Common myeloid progenitor, CD34-positive (primary cell): ENCODE data around the gene PAFAH1B1.

Source experiments
- CTCF ChIA-PET: fragments of 350-600 bp; sonication (Branson Sonifier 250); formaldehyde crosslinking; loops from one replicate; lab custom pipeline; 2021; ENCODE audit warnings: antibody characterized with exemption; lab: Charles Lee
- POLR2A ChIA-PET: fragments of 350-600 bp; sonication (Branson Sonifier 250); formaldehyde crosslinking; loops from one replicate; lab custom pipeline; 2021; ENCODE audit warnings: antibody characterized with exemption; lab: Charles Lee
- DNase-seq, 3 donors: peaks; one replicate each; pipeline versions ENCODE4 v3.0.0 to v3.0.0-alpha.2; 2013
- H3K27ac ChIP-seq, 2 experiments: 1 replicate in 1 of 2; 2 replicates in 1 of 2; pipeline ENCODE4 v1.7.0; 2013; ENCODE audit warnings: inconsistent platforms in 2 of 2, low read length in 2 of 2, mild to moderate bottlenecking in 2 of 2, low read depth in 1 of 2, moderate library complexity in 1 of 2; ENCODE audit not compliant: severe bottlenecking in 2 of 2, insufficient read depth in 1 of 2, poor library complexity in 1 of 2
- H3K27me3 ChIP-seq, 5 experiments: replicated peaks in 2 of 5; 1 replicate in 3 of 5; 2 replicates in 2 of 5; pipeline versions ENCODE4 v1.6.1 to v1.7.0; 2013; ENCODE audit warnings: low read length in 4 of 5, mild to moderate bottlenecking in 2 of 5, moderate library complexity in 2 of 5, inconsistent platforms in 1 of 5; ENCODE audit not compliant: insufficient read depth in 5 of 5, control insufficient read depth in 4 of 5
- H3K36me3 ChIP-seq, 4 experiments: 1 replicate in 2 of 4; 2 replicates in 2 of 4; pipeline versions ENCODE4 v1.6.1 to v1.7.0; 2013; ENCODE audit warnings: low read length in 3 of 4, control low read depth in 1 of 4, mild to moderate bottlenecking in 1 of 4; ENCODE audit not compliant: control insufficient read depth in 4 of 4, insufficient read depth in 4 of 4
- H3K4me1 ChIP-seq, 4 experiments: 1 replicate in 3 of 4; 2 replicates in 1 of 4; pipeline versions ENCODE4 v1.6.1 to v1.7.1; 2013; ENCODE audit warnings: low read length in 3 of 4, mild to moderate bottlenecking in 3 of 4, control low read depth in 1 of 4, inconsistent platforms in 1 of 4, moderate library complexity in 1 of 4; ENCODE audit not compliant: control insufficient read depth in 4 of 4, insufficient read depth in 4 of 4; ENCODE audit errors: control extremely low read depth in 1 of 4
- H3K4me3 ChIP-seq, 7 experiments: 1 replicate in 4 of 7; 2 replicates in 3 of 7; pipeline versions ENCODE4 v1.5.1 to v1.7.0; 2013; ENCODE audit warnings: mild to moderate bottlenecking in 7 of 7, low read length in 6 of 7, moderate library complexity in 6 of 7, inconsistent platforms in 2 of 7, low read depth in 2 of 7, control low read depth in 1 of 7; ENCODE audit not compliant: insufficient read depth in 4 of 7, control insufficient read depth in 1 of 7; ENCODE audit errors: extremely low read depth in 1 of 7
- H3K9me3 ChIP-seq, 5 experiments: 1 replicate in 4 of 5; 2 replicates in 1 of 5; pipeline versions ENCODE4 v1.6.1 to v1.7.1; 2013; ENCODE audit warnings: low read length in 4 of 5, mild to moderate bottlenecking in 2 of 5, inconsistent platforms in 1 of 5, low read depth in 1 of 5, moderate library complexity in 1 of 5; ENCODE audit not compliant: control insufficient read depth in 4 of 5, insufficient read depth in 2 of 5; ENCODE audit errors: control extremely low read depth in 1 of 5
- WGBS: methylation state at CpG from one replicate; pipeline ENCODE4 v1.1.5; 2013; ENCODE audit not compliant: insufficient coverage; 5-methylcytosine and 5-hydroxymethylcytosine counted together

Gene PAFAH1B1

DNA sequence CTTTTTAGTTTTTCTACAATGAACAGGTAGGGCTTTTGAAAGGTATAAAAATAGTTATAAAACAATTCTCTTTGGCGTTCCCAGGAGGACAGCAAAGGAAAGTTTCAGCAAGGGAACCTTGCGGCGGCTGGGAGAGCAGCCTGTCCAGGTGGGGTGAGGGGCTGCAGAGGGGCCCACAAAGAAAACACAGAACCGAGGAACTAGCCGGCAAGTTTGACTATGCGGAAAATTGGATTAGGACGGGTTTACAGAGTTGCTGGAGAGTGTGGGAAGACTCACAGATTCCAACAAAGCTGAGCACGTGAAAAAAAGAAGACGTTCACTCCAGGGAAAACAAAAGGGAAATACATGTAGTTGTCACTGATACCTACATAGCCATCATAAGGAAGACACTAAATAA lies 41.5 kb upstream of the PAFAH1B1 start:
- no peaks in the 10 kb centered on the region for H3K36me3 ChIP-seq
- CTCF ChIA-PET: no interaction called here
- 96% methylated on average over 8 of the region's 9 CpGs for WGBS

DNA sequence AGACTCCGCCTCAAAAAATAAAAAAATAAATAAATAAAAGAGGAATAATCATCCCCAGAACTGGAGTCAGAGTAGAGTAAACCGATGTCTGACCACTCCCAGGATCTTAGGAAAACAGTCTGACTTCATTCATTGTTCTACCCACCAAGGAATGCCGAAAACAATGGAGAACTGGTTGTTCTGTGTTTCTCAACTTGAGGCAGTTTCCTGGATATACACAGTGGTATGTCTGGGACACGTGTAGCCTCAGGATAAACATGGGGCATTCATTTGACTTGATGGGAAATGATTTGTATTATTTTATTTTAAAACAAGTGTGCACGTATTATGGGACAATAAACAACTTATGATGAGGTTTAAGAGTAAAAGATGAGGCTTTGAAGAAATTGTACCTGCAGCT lies 32.8 kb upstream of the PAFAH1B1 start:
- H3K27me3 ChIP-seq: no peaks in the 10 kb centered on the region
- 97% methylated on average over 4 of the region's 5 CpGs for whole genome bisulfite sequencing
- no peaks in the 10 kb centered on the region for H3K36me3 ChIP-seq
- POLR2A ChIA-PET: no interaction called here
- peaks cover 0 to 7% (median 2%) of the 10 kb centered on the region in 5 experiments for H3K9me3 ChIP-seq
- no peak for DNase-seq
- H3K4me3 ChIP-seq: no peak overlapping the region
- CTCF ChIA-PET: no interaction called here
- H3K4me1 ChIP-seq: no peaks in the 10 kb centered on the region
- no peak overlapping the region for H3K27ac ChIP-seq

More for the DNA sequence above, 41.5 kb upstream of the PAFAH1B1 start:
- POLR2A ChIA-PET: no interaction called here
- Histone ChIP-seq H3K27ac (no peak overlapping the region), H3K4me3 (no peak overlapping the region), H3K9me3 (no peaks in the 10 kb centered on the region), H3K4me1 (no peaks in the 10 kb centered on the region), H3K27me3 (peaks cover 0 to 7% (median 4%) of the 10 kb centered on the region in 5 experiments)
- DNase-seq: no peak

DNA sequence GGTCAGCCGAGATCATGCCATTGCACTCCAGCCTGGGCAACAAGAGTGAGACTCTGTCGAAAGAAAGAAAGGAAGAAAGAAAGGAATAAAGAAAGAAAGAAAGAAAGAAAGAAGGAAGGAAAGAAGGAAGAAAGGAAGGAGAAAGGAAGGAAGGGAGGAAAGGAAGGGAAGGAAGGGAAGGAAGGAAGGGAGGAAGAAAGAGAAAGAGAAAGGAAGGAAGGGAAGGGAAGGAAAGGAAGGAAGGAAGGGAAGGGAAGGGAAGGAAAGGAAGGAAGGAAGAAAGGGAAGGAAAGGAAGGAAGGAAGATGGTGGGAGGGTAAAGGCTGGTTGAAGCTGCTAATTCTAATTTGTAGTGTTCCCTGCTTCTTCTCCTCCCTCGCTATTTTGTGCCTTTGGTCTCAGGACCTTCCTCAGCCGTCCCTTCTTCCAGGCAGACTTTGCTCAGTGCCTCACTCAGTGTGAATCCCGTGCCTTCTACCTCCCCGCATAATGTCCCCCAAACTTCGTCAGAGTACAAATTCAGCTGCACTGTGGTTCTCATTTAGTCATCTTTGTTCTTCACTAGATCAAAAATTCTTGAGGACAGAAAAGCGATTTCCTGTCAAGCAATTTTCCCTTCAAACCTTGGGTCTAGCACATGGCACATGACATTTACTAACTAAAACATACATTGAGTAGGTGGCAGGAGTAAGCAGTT lies 31.1 kb upstream of the PAFAH1B1 start:
- Histone ChIP-seq H3K4me1 (no peaks in the 10 kb centered on the region), H3K4me3 (no peak overlapping the region), H3K36me3 (no peaks in the 10 kb centered on the region), H3K27me3 (no peaks in the 10 kb centered on the region), H3K27ac (no peak overlapping the region), H3K9me3 (peaks cover 0 to 7% (median 2%) of the 10 kb centered on the region in 5 experiments)
- 92% methylated on average over 7 of the region's 8 CpGs for WGBS
- no peak for DNase-seq
- ChIA-PET CTCF (interaction anchor here (1.1 kb wide), 1 partner anchor 31 kb away, joined by 3 read pairs; the partner anchor contains the start of gene PAFAH1B1), POLR2A (no interaction called here)

DNA sequence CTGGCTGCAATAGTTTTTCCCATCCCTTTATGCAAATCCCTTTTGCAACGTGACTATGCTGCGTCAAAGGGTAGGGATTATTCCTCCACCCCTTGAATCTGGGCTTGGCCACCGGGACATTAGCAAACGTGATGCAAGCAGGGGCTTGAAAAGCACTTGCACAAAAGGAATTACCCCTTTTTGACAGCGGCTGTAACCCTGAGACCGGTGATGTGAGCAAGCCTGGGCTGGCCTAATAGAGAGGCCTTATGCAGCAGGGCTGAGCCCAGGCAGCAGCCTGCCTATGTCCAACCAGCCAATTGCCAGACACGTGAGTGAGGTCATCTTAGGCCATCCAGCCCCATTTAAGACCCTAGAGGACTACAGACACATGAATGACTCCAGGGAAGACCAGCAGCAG lies 30.4 kb upstream of the PAFAH1B1 start:
- no peaks in the 10 kb centered on the region for H3K27me3 ChIP-seq
- H3K4me3 ChIP-seq: no peak overlapping the region
- ChIA-PET CTCF (interaction anchor here (1.1 to 1.3 kb wide), 2 partner anchors 9 to 18 kb away, joined by 3 read pairs; no protein-coding TSS in a partner anchor), POLR2A (no interaction called here)
- H3K27ac ChIP-seq: no peak overlapping the region
- no peak for DNase-seq
- H3K36me3 ChIP-seq: no peaks in the 10 kb centered on the region
- H3K9me3 ChIP-seq: peaks cover 0 to 7% (median 2%) of the 10 kb centered on the region in 5 experiments
- 98% methylated on average over 7 of the region's 7 CpGs for WGBS
- H3K4me1 ChIP-seq: no peaks in the 10 kb centered on the region

DNA sequence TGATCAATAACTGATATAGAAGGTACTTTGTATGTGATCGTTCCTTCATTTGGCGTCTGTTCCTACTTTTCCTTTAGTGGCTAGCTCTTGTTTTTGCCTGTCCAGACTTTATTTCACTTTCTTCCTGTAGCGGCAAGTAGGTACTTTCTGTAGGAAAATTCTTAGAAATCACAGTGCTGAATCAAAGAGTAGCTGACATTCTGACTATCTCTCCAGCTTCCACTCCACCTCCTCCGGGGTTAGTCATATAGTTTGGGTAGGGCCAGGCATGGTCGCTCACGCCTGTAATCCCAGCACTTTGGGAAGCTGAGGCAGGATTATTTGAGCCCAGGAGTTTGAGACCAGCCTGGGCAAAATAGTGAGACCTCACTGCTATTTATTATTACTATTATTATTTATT lies 29.9 kb upstream of the PAFAH1B1 start:
- no peaks in the 10 kb centered on the region for H3K36me3 ChIP-seq
- H3K4me3 ChIP-seq: no peak overlapping the region
- peaks cover 0 to 7% (median 2%) of the 10 kb centered on the region in 5 experiments for H3K9me3 ChIP-seq
- no peaks in the 10 kb centered on the region for H3K27me3 ChIP-seq
- CTCF ChIA-PET: interaction anchor here (1.1 to 1.3 kb wide), 2 partner anchors 10 to 17 kb away, joined by 3 read pairs; no protein-coding TSS in a partner anchor
- no peaks in the 10 kb centered on the region for H3K4me1 ChIP-seq
- 100% methylated on average over 3 of the region's 6 CpGs for WGBS
- no peak overlapping the region for H3K27ac ChIP-seq
- no peak for DNase-seq
- POLR2A ChIA-PET: no interaction called here

DNA sequence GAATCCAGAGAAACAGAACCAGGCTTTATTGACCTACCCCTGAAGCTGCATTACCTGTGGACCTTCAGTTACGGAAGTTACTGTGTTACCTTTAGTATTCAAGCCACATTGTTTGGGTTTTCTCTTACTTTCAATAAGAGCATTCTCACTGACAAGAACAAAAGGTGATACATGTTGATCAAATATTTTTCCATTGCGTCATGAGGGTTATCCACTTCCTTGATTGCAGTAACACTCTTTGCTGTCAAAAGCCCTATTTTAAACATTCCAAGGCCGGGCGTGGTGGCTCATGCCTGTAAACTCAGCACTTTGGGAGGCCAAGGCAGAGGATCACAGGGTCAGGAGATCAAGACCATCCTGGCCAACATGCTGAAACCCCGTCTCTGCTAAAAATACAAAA lies 28.6 kb upstream of the PAFAH1B1 start:
- no peak overlapping the region for H3K27ac ChIP-seq
- 94% methylated on average over 5 of the region's 5 CpGs for WGBS
- no peak for DNase-seq
- no peak overlapping the region for H3K4me3 ChIP-seq
- H3K36me3 ChIP-seq: no peaks in the 10 kb centered on the region
- H3K9me3 ChIP-seq: peaks cover 0 to 7% (median 2%) of the 10 kb centered on the region in 5 experiments
- H3K4me1 ChIP-seq: no peaks in the 10 kb centered on the region
- POLR2A ChIA-PET: no interaction called here
- CTCF ChIA-PET: interaction anchor here (0.6 kb wide), 1 partner anchor 54 kb away, joined by 3 read pairs; no protein-coding TSS in a partner anchor
- H3K27me3 ChIP-seq: no peaks in the 10 kb centered on the region

DNA sequence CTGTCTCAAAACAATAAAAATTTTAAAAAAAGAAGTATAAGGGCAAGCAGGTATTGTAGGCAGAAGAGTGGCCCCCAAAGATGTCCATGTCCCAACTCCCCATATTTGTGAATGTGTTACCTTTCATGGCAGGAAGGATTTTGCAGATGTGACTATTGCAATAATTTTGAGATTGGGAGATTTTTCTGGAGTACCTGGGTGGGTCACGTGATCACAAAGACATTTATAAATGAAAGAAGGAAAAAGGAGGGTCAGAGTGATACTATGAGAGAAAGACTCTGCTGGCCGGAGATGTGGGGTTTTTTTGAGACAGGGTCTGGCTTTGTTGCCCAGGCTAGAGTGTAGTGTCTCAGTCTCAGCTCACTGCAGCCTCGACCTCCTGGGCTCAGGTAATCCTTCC lies 27.4 kb upstream of the PAFAH1B1 start:
- POLR2A ChIA-PET: interaction anchor here (0.7 kb wide), 1 partner anchor 38 kb away, joined by 3 read pairs; no protein-coding TSS in a partner anchor
- no peaks in the 10 kb centered on the region for H3K4me1 ChIP-seq
- DNase-seq: no peak
- H3K27ac ChIP-seq: no peak overlapping the region
- H3K4me3 ChIP-seq: no peak overlapping the region
- 92% methylated on average over 2 of the region's 3 CpGs for WGBS
- H3K9me3 ChIP-seq: peaks cover 0 to 3% (median 1%) of the 10 kb centered on the region in 5 experiments
- no peaks in the 10 kb centered on the region for H3K36me3 ChIP-seq
- CTCF ChIA-PET: no interaction called here
- H3K27me3 ChIP-seq: no peaks in the 10 kb centered on the region
